B cell (primary cell): ENCODE data around the gene CEACAM20. TPM values are rescaled to one million over a fixed set of nuclear protein-coding genes. Genes with fewer than 3 reads are reported as not detected.

Experiments used
- ATAC-seq: fragments of 200-7000 bp; cut with Tn5 transposase; one replicate; pipeline ENCODE4 v1.10.0; 2021; ENCODE audit warnings: low read depth, mild to moderate bottlenecking, moderate number of reproducible peaks, moderate library complexity
- CTCF ChIA-PET: fragments of 350-600 bp; sonication (Branson Sonifier 250); formaldehyde crosslinking; loops from one replicate; lab custom pipeline; 2021; ENCODE audit warnings: antibody characterized with exemption, inconsistent platforms; lab: Charles Lee
- POLR2A ChIA-PET: fragments of 350-600 bp; sonication (Branson Sonifier 250); formaldehyde crosslinking; loops from one replicate; lab custom pipeline; 2021; ENCODE audit warnings: antibody characterized with exemption; lab: Charles Lee
- DNase-seq: peaks from one replicate; pipeline ENCODE4 v3.0.0; 2013
- H2AFZ ChIP-seq: 2 replicates; pipeline ENCODE4 v1.6.1; 2012; ENCODE audit warnings: mild to moderate bottlenecking, low read depth, low read length; ENCODE audit not compliant: insufficient read depth, poor library complexity, severe bottlenecking
- H3K27ac ChIP-seq, 2 donors: 1 replicate in 1 of 2; 2 replicates in 1 of 2; pipeline ENCODE4 v1.5.1; 2012 to 2013; ENCODE audit warnings: low read length in 2 of 2, mild to moderate bottlenecking in 2 of 2, moderate library complexity in 1 of 2
- H3K27me3 ChIP-seq, 4 experiments: fragments of 200-600 bp in 1 of 4; sonication (generic) in 1 of 4; replicated peaks in 1 of 4; 1 replicate in 2 of 4; 2 replicates in 2 of 4; pipeline versions ENCODE4 v1.6.1 to v1.7.0; 2013 to 2016; ENCODE audit warnings: low read length in 3 of 4, mild to moderate bottlenecking in 2 of 4, mixed read lengths in 1 of 4, moderate library complexity in 1 of 4; ENCODE audit not compliant: insufficient read depth in 4 of 4, control insufficient read depth in 3 of 4; ENCODE audit errors: control extremely low read depth in 1 of 4
- H3K36me3 ChIP-seq, 2 experiments: replicated peaks in 1 of 2; 1 replicate in 1 of 2; 2 replicates in 1 of 2; pipeline versions ENCODE4 v1.6.1 to v1.7.1; 2013; ENCODE audit warnings: low read length in 1 of 2; ENCODE audit not compliant: insufficient read depth in 2 of 2, control insufficient read depth in 1 of 2; ENCODE audit errors: control extremely low read depth in 1 of 2, extremely low read depth in 1 of 2
- H3K4me1 ChIP-seq, 2 donors: fragments of 200-600 bp in 1 of 2; sonication (generic) in 1 of 2; 1 replicate in 1 of 2; 2 replicates in 1 of 2; pipeline versions ENCODE4 v1.5.1 to v1.6.1; 2013 to 2017; ENCODE audit warnings: low read length in 2 of 2; ENCODE audit not compliant: control insufficient read depth in 2 of 2, insufficient read depth in 2 of 2
- H3K4me2 ChIP-seq: replicated peaks from 2 replicates; pipeline ENCODE3; 2012; ENCODE audit warnings: mild to moderate bottlenecking, low read depth, low read length; ENCODE audit not compliant: poor library complexity, severe bottlenecking
- H3K4me3 ChIP-seq, 5 experiments: fragments of 200-600 bp in 1 of 5; sonication (generic) in 1 of 5; 1 replicate in 3 of 5; 2 replicates in 2 of 5; pipeline versions ENCODE4 v1.5.1 to v1.7.0; 2011 to 2016; ENCODE audit warnings: low read length in 4 of 5, mild to moderate bottlenecking in 4 of 5, low read depth in 2 of 5, control low read depth in 1 of 5, moderate library complexity in 1 of 5; ENCODE audit not compliant: insufficient read depth in 1 of 5; ENCODE audit errors: control extremely low read depth in 1 of 5, extremely low read depth in 1 of 5
- H3K79me2 ChIP-seq: fragments of 200-600 bp; sonication (generic); one replicate; pipeline ENCODE4 v1.6.0; 2016; ENCODE audit warnings: low read length; ENCODE audit not compliant: control insufficient read depth, insufficient read depth
- H3K9ac ChIP-seq: fragments of 200-600 bp; sonication (generic); 2 replicates; pipeline ENCODE4 v1.6.1; 2017; ENCODE audit warnings: mild to moderate bottlenecking, low read length, moderate library complexity
- H3K9me3 ChIP-seq, 3 donors: one replicate each; pipeline versions ENCODE4 v1.6.1 to v1.7.1; 2013; ENCODE audit warnings: low read length in 2 of 3; ENCODE audit not compliant: control insufficient read depth in 2 of 3, insufficient read depth in 1 of 3; ENCODE audit errors: control extremely low read depth in 1 of 3
- H4K20me1 ChIP-seq: 2 replicates; pipeline ENCODE4 v1.6.0; 2012; ENCODE audit warnings: mild to moderate bottlenecking, low read length; ENCODE audit not compliant: insufficient read depth, control insufficient read depth, poor library complexity, severe bottlenecking
- H3K27ac Mint-ChIP-seq: one replicate; pipeline ENCODE4 v1.8.0; 2021; ENCODE audit warnings: mixed read lengths
- H3K27me3 Mint-ChIP-seq: one replicate; pipeline ENCODE4 v1.8.0; 2021; ENCODE audit warnings: mixed read lengths
- H3K4me1 Mint-ChIP-seq: one replicate; pipeline ENCODE4 v1.8.0; 2021; ENCODE audit warnings: mixed read lengths
- H3K4me3 Mint-ChIP-seq: one replicate; pipeline ENCODE4 v1.8.0; 2021; ENCODE audit warnings: mixed read lengths
- H3K9me3 Mint-ChIP-seq: one replicate; pipeline ENCODE4 v1.8.0; 2022; ENCODE audit warnings: mixed read lengths; ENCODE audit not compliant: insufficient read depth
- CTCF ChIP-seq: fragments of 200-600 bp; IDR thresholded peaks from one replicate; pipeline ENCODE4 v1.8.0; 2022; ENCODE audit warnings: antibody characterized with exemption, mild to moderate bottlenecking
- EZH2 ChIP-seq: IDR thresholded peaks from 2 replicates; pipeline ENCODE4 v1.6.1; 2012; ENCODE audit warnings: borderline replicate concordance, low read depth, mild to moderate bottlenecking, moderate library complexity, low read length; ENCODE audit not compliant: insufficient read depth, poor library complexity, severe bottlenecking
- WGBS: methylation state at CpG from one replicate; pipeline ENCODE4 v1.1.5; 2013; ENCODE audit warnings: missing lambda C conversion rate; ENCODE audit not compliant: insufficient coverage; 5-methylcytosine and 5-hydroxymethylcytosine counted together
- intact Hi-C: fragments of 100-400 bp; cut with micrococcal nuclease; formaldehyde crosslinking; loops from one replicate; pipeline ENCODE4 v1.10.0; 2022
- polyA plus RNA-seq: library from polyadenylated mRNA; depleted of rRNA; stranded (reverse); fragments of >200 nt; gene quantifications from 2 replicates; pipeline ENCODE4 v1.2.3, GENCODE V29; 2012
- total RNA-seq, 2 donors: library from RNA; stranded (reverse); fragments of 120-200 nt in 1 of 2; gene quantifications; 1 replicate in 1 of 2; 2 replicates in 1 of 2; pipeline versions ENCODE4 v1.2.3 to v1.2.4, GENCODE V29; 2013 to 2022

The CEACAM20 gene
- total and polyA plus RNA-seq, 2 donors (not counting 1 experiment from before 2014, with no cell fraction given): not detected

- H3K4me2 ChIP-seq: no peak overlapping the region
- H3K36me3 ChIP-seq: no peaks in the 10 kb centered on the region
- no peaks in the 10 kb centered on the region for H3K79me2 ChIP-seq
- intact Hi-C loops: no loop called here
- H3K27me3 ChIP-seq: peaks cover 0 to 2% (median 0%) of the 10 kb centered on the region in 4 experiments
- Mint-ChIP-seq H3K4me3 (no peak overlapping the region), H3K9me3 (peaks cover 4% of the 10 kb centered on the region), H3K27ac (no peak overlapping the region), H3K27me3 (peaks cover 11% of the 10 kb centered on the region), H3K4me1 (no peaks in the 10 kb centered on the region)
- TF ChIP-seq EZH2 (no peak), CTCF (no peak)
- H3K4me3 ChIP-seq: no peak overlapping the region
- H3K9me3 ChIP-seq: peaks cover 0 to 8% (median 0%) of the 10 kb centered on the region in 3 donors
- DNase-seq: no peak
- H2AFZ ChIP-seq: no peak overlapping the region
- 95% methylated on average over 2 of the region's 4 CpGs for WGBS
- H3K9ac ChIP-seq: no peak overlapping the region
- H3K4me1 ChIP-seq: no peaks in the 10 kb centered on the region
- H4K20me1 ChIP-seq: no peaks in the 10 kb centered on the region
- no peak overlapping the region for H3K27ac ChIP-seq
- CTCF ChIA-PET: no interaction called here
- POLR2A ChIA-PET: no interaction called here
- ATAC-seq: no peak
Measured at GRCh38 chr19:44573183-44573582, 43.7 kb upstream of the CEACAM20 start.

GRCh38 chr19:44572581-44572900, 43.1 kb upstream of the CEACAM20 start:
- ATAC-seq (no peak), DNase-seq (no peak)
- Mint-ChIP-seq H3K27me3 (peaks cover 16% of the 10 kb centered on the region), H3K9me3 (peaks cover 4% of the 10 kb centered on the region), H3K4me1 (no peaks in the 10 kb centered on the region), H3K27ac (no peak overlapping the region), H3K4me3 (no peak overlapping the region)
- H4K20me1 ChIP-seq: no peaks in the 10 kb centered on the region
- intact Hi-C loops: no loop called here
- no peak overlapping the region for H2AFZ ChIP-seq
- H3K4me3 ChIP-seq: no peak overlapping the region
- H3K9ac ChIP-seq: no peak overlapping the region
- no peaks in the 10 kb centered on the region for H3K79me2 ChIP-seq
- CTCF ChIA-PET: no interaction called here
- no peak overlapping the region for H3K4me2 ChIP-seq
- no peaks in the 10 kb centered on the region for H3K4me1 ChIP-seq
- no peaks in the 10 kb centered on the region for H3K36me3 ChIP-seq
- no CpG with 5 or more reads among the region's 4 CpGs for WGBS
- no peak overlapping the region for H3K27ac ChIP-seq
- H3K9me3 ChIP-seq: peaks cover 0 to 8% (median 0%) of the 10 kb centered on the region in 3 donors
- TF ChIP-seq CTCF (no peak), EZH2 (no peak)
- H3K27me3 ChIP-seq: peaks cover 0 to 2% (median 0%) of the 10 kb centered on the region in 4 experiments
- POLR2A ChIA-PET: no interaction called here
